Stomach (tissue), 9 donors: Measurements from ENCODE around the gene GALR3. TPM values are rescaled to one million over a fixed set of nuclear protein-coding genes. Genes with fewer than 3 reads are reported as not detected.
A peak's percentile ranks its signal among the peaks of the same experiment; 100 is the strongest.

ENCODE experiments used
- DNase-seq, 2 donors: peaks; one replicate each; pipeline versions ENCODE4 v3.0.0 to v3.0.0-alpha.2; 2013 to 2019
- H3K27ac ChIP-seq, 5 donors: fragments of 200-600 bp in 4 of 5; sonication (generic) in 4 of 5; one replicate each; pipeline ENCODE4 v1.5.1; 2013 to 2019; ENCODE audit warnings: mild to moderate bottlenecking in 1 of 5, moderate library complexity in 1 of 5
- H3K27me3 ChIP-seq, 3 donors: fragments of 200-600 bp; sonication (generic); one replicate each; pipeline ENCODE4 v1.5.1; 2017 to 2019; ENCODE audit warnings: mixed run types in 1 of 3
- H3K36me3 ChIP-seq, 4 donors: fragments of 200-600 bp; sonication (generic); 1 replicate in 3 of 4; 2 replicates in 1 of 4; pipeline ENCODE4 v1.5.1; 2016 to 2019
- H3K4me1 ChIP-seq, 4 donors: fragments of 200-600 bp; sonication (generic); one replicate each; pipeline ENCODE4 v1.5.1; 2016 to 2019
- H3K4me3 ChIP-seq, 4 donors: fragments of 200-600 bp; sonication (generic) in 3 of 4; one replicate each; pipeline ENCODE4 v1.5.1; 2016 to 2019; ENCODE audit warnings: mild to moderate bottlenecking in 1 of 4
- H3K9me3 ChIP-seq, 4 donors: fragments of 200-600 bp; sonication (generic); one replicate each; pipeline ENCODE4 v1.5.1; 2016 to 2019
- EP300 ChIP-seq: sonication (generic); formaldehyde crosslinking; IDR thresholded peaks from one replicate; pipeline ENCODE4 v1.6.1; 2017; ENCODE audit warnings: antibody characterized with exemption
- POLR2A ChIP-seq, 4 donors: fragments of 450-650 bp; IDR thresholded peaks; one replicate each; pipeline ENCODE4 v1.6.1; 2016; ENCODE audit warnings: antibody characterized with exemption in 4 of 4, control low read depth in 2 of 4, mild to moderate bottlenecking in 1 of 4, moderate library complexity in 1 of 4
- POLR2AphosphoS5 ChIP-seq, 3 donors: sonication (generic); formaldehyde crosslinking; IDR thresholded peaks; one replicate each; pipeline ENCODE4 v1.6.1; 2016; ENCODE audit warnings: antibody characterized with exemption in 3 of 3
- WGBS, 5 donors: extraction: QIAGEN DNeasy Blood & Tissue Kit in 3 of 5; methylation state at CpG; one replicate each; pipeline versions ENCODE4 v1.1.5 to v1.1.7; 2013 to 2018; 5-methylcytosine and 5-hydroxymethylcytosine counted together
- intact Hi-C: fragments of 100-400 bp; cut with DNase I; formaldehyde crosslinking; loops from one replicate; pipeline ENCODE4 v1.15.1; 2023; ENCODE audit warnings: low total_unique reads
- polyA plus RNA-seq, 3 donors: library from polyadenylated mRNA; stranded (reverse); fragments of 200-250 nt; gene quantifications; one replicate each; pipeline ENCODE4 v1.2.3, GENCODE V29; 2013
- total RNA-seq, 5 donors: library from RNA; depleted of rRNA; stranded (reverse); fragments of >200 nt; gene quantifications; one replicate each; pipeline versions ENCODE4 v1.1.0 to v1.2.3, GENCODE V29; 2014 to 2016
- TF ChIP-seq, protein P1 (sequence below), 7 experiments: fragments of 450-650 bp in 4 of 7; fragments of 200-600 bp in 3 of 7; sonication (generic) in 3 of 7; IDR thresholded peaks; one replicate each; pipeline ENCODE4 v1.5.1; 2016 to 2019; ENCODE audit warnings: antibody characterized with exemption in 7 of 7, control low read depth in 2 of 7, mild to moderate bottlenecking in 1 of 7
- donor health status: healthy with polysubstance abuse.
- donor health status: Bipolar disorder and iron deficiency.
- donor health status: healthy.

Gene GALR3
- total and polyA plus RNA-seq, 8 donors: not detected

DNA sequence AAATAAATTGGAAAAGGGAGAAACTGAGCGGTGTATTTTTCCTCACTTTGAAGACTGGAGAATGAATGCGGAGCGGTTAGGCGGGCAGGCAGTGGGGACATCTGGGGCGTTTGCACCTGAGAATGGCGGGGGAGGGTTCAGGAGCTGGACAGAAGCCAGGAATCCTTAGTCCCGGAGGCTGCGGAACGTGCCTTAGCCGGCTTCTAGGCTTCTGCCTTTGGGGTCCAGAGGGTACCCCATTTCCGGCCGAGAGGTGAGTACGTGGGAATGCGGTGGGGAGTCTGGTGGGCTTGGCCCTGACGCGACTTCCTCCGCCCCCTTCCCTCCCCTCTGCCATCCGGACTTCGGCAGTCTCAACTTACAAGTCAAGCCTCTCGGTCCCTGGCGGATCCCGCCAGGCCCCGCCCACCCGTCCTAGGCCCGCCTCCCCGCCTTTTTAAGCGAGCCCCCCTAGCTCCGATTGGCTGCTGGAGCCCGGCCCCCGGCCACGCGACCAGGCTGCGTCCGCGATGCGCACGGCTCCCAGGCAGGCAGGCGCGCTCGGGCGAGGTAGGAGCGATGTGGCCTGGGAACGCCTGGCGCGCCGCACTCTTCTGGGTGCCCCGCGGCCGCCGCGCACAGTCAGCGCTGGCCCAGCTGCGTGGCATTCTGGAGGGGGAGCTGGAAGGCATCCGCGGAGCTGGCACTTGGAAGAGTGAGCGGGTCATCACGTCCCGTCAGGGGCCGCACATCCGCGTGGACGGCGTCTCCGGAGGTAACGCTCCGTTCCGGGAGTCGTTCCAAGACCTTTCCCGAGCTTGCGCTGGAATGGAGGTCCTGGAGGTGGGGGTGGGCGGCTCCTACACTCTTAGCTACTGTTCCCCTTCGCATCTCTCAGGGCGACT is 15.5 kb upstream of the GALR3 start, which contains the start of gene GCAT:
Gene GCAT, plus strand, starts transcription at position 525 of the 884 bp plus-strand sequence. Its CDS starts 34 bp downstream, at position 559.
- no peaks in the 10 kb centered on the region for H3K9me3 ChIP-seq
- intact Hi-C loops: no loop called here

DNA sequence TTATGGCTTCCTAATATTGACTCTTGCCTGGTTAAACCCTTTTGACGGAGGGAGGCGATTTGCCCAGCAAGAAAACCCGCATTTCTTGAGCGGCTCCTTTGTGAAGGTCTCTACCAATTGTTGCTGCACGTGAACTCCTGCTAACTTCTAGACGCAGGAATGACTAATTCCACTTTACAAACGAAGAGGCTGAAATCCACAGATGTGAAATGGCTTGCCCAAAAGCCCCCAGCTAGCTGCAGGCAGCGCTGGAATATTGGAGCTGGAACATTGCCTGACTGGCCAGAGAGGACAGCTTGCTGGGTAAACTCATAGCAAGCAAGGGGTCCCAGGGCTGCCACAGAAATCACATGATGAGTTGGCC is 14.9 kb upstream of the GALR3 start:
- H3K9me3 ChIP-seq: no peaks in the 10 kb centered on the region
- DNase-seq: no peak
- H3K4me3 ChIP-seq: peak overlapping the region; percentile 53 to 62 (median 57)
- peaks cover 28 to 59% (median 57%) of the 10 kb centered on the region in 4 donors for H3K4me1 ChIP-seq
- no peak for TF ChIP-seq EP300
- TF ChIP-seq, protein P1, sequence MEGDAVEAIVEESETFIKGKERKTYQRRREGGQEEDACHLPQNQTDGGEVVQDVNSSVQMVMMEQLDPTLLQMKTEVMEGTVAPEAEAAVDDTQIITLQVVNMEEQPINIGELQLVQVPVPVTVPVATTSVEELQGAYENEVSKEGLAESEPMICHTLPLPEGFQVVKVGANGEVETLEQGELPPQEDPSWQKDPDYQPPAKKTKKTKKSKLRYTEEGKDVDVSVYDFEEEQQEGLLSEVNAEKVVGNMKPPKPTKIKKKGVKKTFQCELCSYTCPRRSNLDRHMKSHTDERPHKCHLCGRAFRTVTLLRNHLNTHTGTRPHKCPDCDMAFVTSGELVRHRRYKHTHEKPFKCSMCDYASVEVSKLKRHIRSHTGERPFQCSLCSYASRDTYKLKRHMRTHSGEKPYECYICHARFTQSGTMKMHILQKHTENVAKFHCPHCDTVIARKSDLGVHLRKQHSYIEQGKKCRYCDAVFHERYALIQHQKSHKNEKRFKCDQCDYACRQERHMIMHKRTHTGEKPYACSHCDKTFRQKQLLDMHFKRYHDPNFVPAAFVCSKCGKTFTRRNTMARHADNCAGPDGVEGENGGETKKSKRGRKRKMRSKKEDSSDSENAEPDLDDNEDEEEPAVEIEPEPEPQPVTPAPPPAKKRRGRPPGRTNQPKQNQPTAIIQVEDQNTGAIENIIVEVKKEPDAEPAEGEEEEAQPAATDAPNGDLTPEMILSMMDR (IDR thresholded peaks at IDR 0.05): no peak
- TF ChIP-seq POLR2AphosphoS5 (IDR thresholded peaks at IDR 0.05): no peak
- TF ChIP-seq POLR2A (IDR thresholded peaks at IDR 0.05): no peak
- peaks cover 0 to 8% (median 5%) of the 10 kb centered on the region in 4 donors for H3K36me3 ChIP-seq
- WGBS, 5 donors: 3 to 8% (median 5%) methylated on average over 8 of the region's 8 CpGs
- intact Hi-C loops: no loop called here
- H3K27ac ChIP-seq: peak overlapping the region; percentile 65 to 91 (median 90)
- H3K27me3 ChIP-seq: peaks cover 0 to 7% (median 0%) of the 10 kb centered on the region in 3 donors

More for the DNA sequence above, 15.5 kb upstream of the GALR3 start, which contains the start of gene GCAT:
- H3K4me1 ChIP-seq: peaks cover 35 to 65% (median 63%) of the 10 kb centered on the region in 4 donors
- peaks cover 0 to 7% (median 0%) of the 10 kb centered on the region in 3 donors for H3K27me3 ChIP-seq
- peak in 2 of 3 donors; percentile 72 to 88 for TF ChIP-seq POLR2AphosphoS5 (IDR thresholded peaks at IDR 0.05)
- no peak for TF ChIP-seq POLR2A (IDR thresholded peaks at IDR 0.05)
- 0 to 1% (median 0%) methylated on average over 33 to 73 of the region's 73 CpGs for WGBS, 5 donors
- DNase-seq: peak; percentile 97 to 99
- peak within 1 kb of the TSS; percentile 83 to 91 (median 90) for H3K27ac ChIP-seq
- H3K36me3 ChIP-seq: peaks cover 0 to 5% (median 0%) of the 10 kb centered on the region in 4 donors
- peak within 1 kb of the TSS; percentile 53 to 62 (median 57) for H3K4me3 ChIP-seq

DNA sequence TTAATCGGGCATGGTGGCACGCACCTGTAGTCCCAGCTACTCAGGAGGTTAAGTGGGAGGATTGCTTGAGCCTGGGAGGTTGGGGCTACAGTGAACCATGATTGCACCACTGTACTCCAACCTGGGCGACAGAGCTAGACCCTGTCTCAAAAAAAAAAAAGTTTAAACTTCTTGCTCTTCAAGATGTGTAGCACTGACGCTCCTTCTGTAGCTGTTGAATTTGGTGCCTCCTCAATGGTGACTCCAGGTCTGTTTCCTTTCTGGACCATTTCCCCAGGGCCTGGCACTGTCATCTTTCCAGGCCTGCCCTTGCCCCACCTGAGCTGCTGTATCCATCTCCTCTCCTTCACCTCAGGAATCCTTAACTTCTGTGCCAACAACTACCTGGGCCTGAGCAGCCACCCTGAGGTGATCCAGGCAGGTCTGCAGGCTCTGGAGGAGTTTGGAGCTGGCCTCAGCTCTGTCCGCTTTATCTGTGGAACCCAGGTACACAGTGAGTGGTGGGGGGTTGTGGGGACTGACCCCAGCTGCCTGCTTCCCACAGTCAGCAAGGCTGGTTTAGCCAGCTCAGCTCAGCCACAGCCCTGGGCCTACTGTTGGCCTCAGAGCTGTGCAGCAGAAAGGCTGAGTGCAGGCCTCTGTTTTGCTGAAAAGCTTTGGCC is 13.4 kb upstream of the GALR3 start:
- peaks cover 0 to 4% (median 0%) of the 10 kb centered on the region in 3 donors for H3K27me3 ChIP-seq
- peaks cover 18 to 45% (median 42%) of the 10 kb centered on the region in 4 donors for H3K4me1 ChIP-seq
- intact Hi-C loops: loop anchor here (10.0 kb wide), 1 partner anchor 155 kb away; no protein-coding TSS in a partner anchor
- no peak for DNase-seq
- WGBS, 5 donors: 84 to 90% (median 88%) methylated on average over 5 of the region's 5 CpGs
- no peaks in the 10 kb centered on the region for H3K9me3 ChIP-seq
- no peak overlapping the region for H3K27ac ChIP-seq
- peaks cover 0 to 22% (median 21%) of the 10 kb centered on the region in 4 donors for H3K36me3 ChIP-seq
- H3K4me3 ChIP-seq: no peak overlapping the region
- TF ChIP-seq, protein P1 (IDR thresholded peaks at IDR 0.05): no peak

DNA sequence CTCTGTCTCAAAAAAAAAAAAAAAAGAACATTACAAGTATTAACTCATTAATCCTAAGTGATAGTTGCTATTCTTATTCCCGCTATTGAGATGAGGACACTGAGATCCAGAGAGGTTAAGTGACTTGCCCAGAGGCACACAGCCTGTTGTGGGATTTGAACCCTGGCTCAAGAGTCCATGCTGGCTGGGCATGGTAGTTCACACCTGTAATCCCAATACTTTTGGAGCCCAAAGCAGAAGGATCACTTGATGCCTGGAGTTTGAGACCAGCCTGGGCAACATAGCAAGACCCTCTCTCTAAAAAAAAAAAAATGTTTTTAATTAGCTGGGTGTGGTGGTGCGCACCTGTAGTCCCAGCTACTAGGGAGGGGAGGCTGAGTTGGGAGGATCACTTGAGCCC is 11.3 kb upstream of the GALR3 start:
- no peak for TF ChIP-seq POLR2AphosphoS5 (IDR thresholded peaks at IDR 0.05)
- no peak for TF ChIP-seq EP300
- TF ChIP-seq, protein P1 (IDR thresholded peaks at IDR 0.05): no peak
- TF ChIP-seq POLR2A (IDR thresholded peaks at IDR 0.05): no peak
- Histone ChIP-seq H3K27ac (no peak overlapping the region), H3K9me3 (no peaks in the 10 kb centered on the region), H3K27me3 (no peaks in the 10 kb centered on the region), H3K4me3 (no peak overlapping the region), H3K4me1 (peaks cover 8 to 27% (median 25%) of the 10 kb centered on the region in 4 donors), H3K36me3 (peaks cover 0 to 41% (median 37%) of the 10 kb centered on the region in 4 donors)
- WGBS, 5 donors: 95 to 100% (median 97%) methylated on average over 2 of the region's 2 CpGs
- intact Hi-C loops: loop anchor here (10.0 kb wide), 1 partner anchor 153 kb away; no protein-coding TSS in a partner anchor
- DNase-seq: no peak
